ENCODE results near the gene FGD3. TPM values are rescaled to one million over a fixed set of nuclear protein-coding genes. Genes with fewer than 3 reads are reported as not detected.

Gene FGD3
- total and polyA plus RNA-seq, 2 of the 8 experiments (the other 6 are each of a cell fraction or from before 2014, with no cell fraction given): 1.4 to 1.9 TPM

DNA sequence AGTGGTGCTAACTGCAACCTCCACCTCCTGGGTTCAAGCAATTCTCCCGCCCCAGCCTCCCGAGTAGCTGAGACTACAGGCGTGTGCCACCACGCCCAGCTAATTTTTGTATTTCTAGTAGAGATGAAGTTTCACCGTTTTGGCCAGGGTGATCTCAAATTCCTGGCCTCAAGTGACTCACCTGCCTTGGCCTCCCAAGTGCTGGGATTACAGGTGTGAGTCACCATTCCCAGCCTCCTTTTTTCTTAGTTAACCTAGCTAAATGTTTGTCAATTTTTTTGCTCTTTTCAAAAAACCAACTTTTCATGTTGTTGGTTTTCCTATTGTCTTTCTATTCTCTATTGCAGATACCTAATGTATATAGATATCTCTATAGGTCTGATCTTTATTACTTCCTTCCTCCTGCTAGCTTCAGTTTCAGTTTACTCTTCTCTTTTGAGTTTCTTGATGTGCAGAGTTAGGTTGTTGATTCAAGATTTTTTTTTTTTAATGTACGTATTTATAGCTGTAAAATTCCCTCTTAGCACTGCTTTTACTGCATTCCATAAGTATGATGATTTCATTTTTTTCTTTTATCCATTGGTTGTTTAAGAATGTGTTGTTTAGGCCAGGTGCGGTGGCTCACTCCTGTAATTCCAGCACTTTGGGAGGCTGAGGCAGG, 32.9 kb downstream of the FGD3 start:
- H2BK120ac ChIP-seq (replicated peaks; ENCODE audit: low read depth, low read length): no peak overlapping the region
- DNase-seq (ENCODE audit: low read depth in 1 of 2, low spot score in 2 of 2): no peak
- no peak overlapping the region for H3K9ac ChIP-seq (replicated peaks in 1 of 4; ENCODE audit: extremely low read depth in 1 of 4, low read depth in 3 of 4, low read length in 3 of 4)
- H4K91ac ChIP-seq (replicated peaks; ENCODE audit: insufficient read length, low read length): no peak overlapping the region
- no peak overlapping the region for H2AK5ac ChIP-seq (ENCODE audit: low read depth, low read length)
- no peak overlapping the region for H3K23ac ChIP-seq (ENCODE audit: insufficient read length)
- H3K4ac ChIP-seq (replicated peaks; ENCODE audit: insufficient read length, low read depth, low read length): no peak overlapping the region
- no peaks in the 10 kb centered on the region for H3K79me1 ChIP-seq (ENCODE audit: low read depth, low read length)
- no peak overlapping the region for H2BK15ac ChIP-seq (ENCODE audit: low read length)
- H3K79me2 ChIP-seq (ENCODE audit: control insufficient read depth in 1 of 2, insufficient read depth in 2 of 2, low read length in 2 of 2): no peaks in the 10 kb centered on the region
- no peaks in the 10 kb centered on the region for H4K20me1 ChIP-seq (replicated peaks in 1 of 2; ENCODE audit: control insufficient read depth in 1 of 2, insufficient read depth in 2 of 2, low read length in 2 of 2)
- no peaks in the 10 kb centered on the region for H3K23me2 ChIP-seq (ENCODE audit: low read depth, low read length)
- no peak overlapping the region for H3K4me2 ChIP-seq (ENCODE audit: insufficient read depth in 1 of 2, low read depth in 2 of 2, low read length in 2 of 2)
- no peak overlapping the region for H4K5ac ChIP-seq (ENCODE audit: insufficient read length, low read depth, low read length)
- no peak overlapping the region for H2BK20ac ChIP-seq (ENCODE audit: low read length)
- peaks cover 28 to 34% of the 10 kb centered on the region in 2 experiments for H3K9me3 ChIP-seq (ENCODE audit: insufficient read depth in 2 of 2, low read depth in 1 of 2, low read length in 1 of 2)
- no peak overlapping the region for H3K56ac ChIP-seq (replicated peaks; ENCODE audit: insufficient read length, low read depth, low read length)
- H2AFZ ChIP-seq (ENCODE audit: low read length): no peak overlapping the region
- H3K36me3 ChIP-seq (ENCODE audit: control insufficient read depth in 2 of 4, insufficient read depth in 4 of 4, low read length in 3 of 4): peaks cover 0 to 3% (median 0%) of the 10 kb centered on the region in 4 experiments; a peak in 2 of 8 replicates
- H3K14ac ChIP-seq (ENCODE audit: insufficient read length): no peak overlapping the region
- H3K4me1 ChIP-seq (replicated peaks in 1 of 4; ENCODE audit: control insufficient read depth in 3 of 4, insufficient read depth in 4 of 4, low read length in 3 of 4): peaks cover 0 to 5% (median 0%) of the 10 kb centered on the region in 4 experiments; a peak in 1 of 7 replicates
- H2BK5ac ChIP-seq (ENCODE audit: low read depth, low read length): no peak overlapping the region
- H4K8ac ChIP-seq (ENCODE audit: extremely low read depth, insufficient read depth, low read length): no peak overlapping the region
- no peaks in the 10 kb centered on the region for H3K27me3 ChIP-seq (replicated peaks in 1 of 4; ENCODE audit: control insufficient read depth in 3 of 4, extremely low read depth in 1 of 4, insufficient read depth in 3 of 4, low read length in 3 of 4)
- no peak overlapping the region for H3K27ac ChIP-seq (ENCODE audit: low read depth, low read length)
- POLR2A ChIA-PET (ENCODE audit: partially characterized antibody): interaction anchor here (0.6 kb wide), 1 partner anchor 73 kb away, joined by 3 read pairs; no protein-coding TSS in a partner anchor
- H3K4me3 ChIP-seq (ENCODE audit: extremely low read depth in 1 of 4, insufficient read depth in 2 of 4, low read depth in 3 of 4, low read length in 4 of 4): no peak overlapping the region
- 73% methylated on average over 7 of the region's 7 CpGs; no CpG with 5 or more reads in 1 of the 2 experiments for WGBS, 2 experiments (ENCODE audit: extremely low coverage in 1 of 2, insufficient coverage in 1 of 2, insufficient read length in 1 of 2, insufficient replicate concordance in 2 of 2, low coverage in 1 of 2, low lambda C conversion rate in 2 of 2, missing lambda C conversion rate in 1 of 2)
- no peak overlapping the region for H2BK12ac ChIP-seq (ENCODE audit: low read depth, low read length)
- H3K18ac ChIP-seq (ENCODE audit: extremely low read depth, low read length): no peak overlapping the region
- FAIRE-seq: no peak
- CTCF ChIA-PET (ENCODE audit: partially characterized antibody): interaction anchor here (1.1 kb wide), 1 partner anchor 23 kb away, joined by 3 read pairs; no protein-coding TSS in a partner anchor
- TF ChIP-seq SP1 (IDR thresholded peaks at IDR 0.05; ENCODE audit: low read depth, low read length) (no peak), SP2 (IDR thresholded peaks at IDR 0.05; ENCODE audit: low read length) (no peak), JUND (IDR thresholded peaks at IDR 0.05; ENCODE audit: low read length) (no peak), TAF7 (optimal IDR thresholded peaks at IDR 0.05; ENCODE audit: borderline replicate concordance, low read depth, low read length) (no peak), JUN (IDR thresholded peaks at IDR 0.05; ENCODE audit: low read depth, low read length) (no peak), RNF2 (IDR thresholded peaks at IDR 0.05; ENCODE audit: borderline replicate concordance, low read depth, low read length, missing control alignments, poor library complexity, severe bottlenecking) (no peak), RBBP5 (IDR thresholded peaks at IDR 0.05; ENCODE audit: borderline replicate concordance, low read depth, low read length) (no peak), CTBP2 (IDR thresholded peaks at IDR 0.05; ENCODE audit: borderline replicate concordance, insufficient read depth, insufficient read length, low read length) (no peak), CREB1 (IDR thresholded peaks at IDR 0.05) (no peak), ASH2L (IDR thresholded peaks at IDR 0.05; ENCODE audit: low read length) (no peak), ATF2 (IDR thresholded peaks at IDR 0.05; ENCODE audit: low read length) (no peak)

Data from H1 (cell line).